ENCODE data around the gene C20orf202.
A peak's percentile ranks its signal among the peaks of the same experiment; 100 is the strongest.

C20orf202 gene

GRCh38 chr20:1169224-1169623 is 34.0 kb upstream of the C20orf202 start:
- Mint-ChIP-seq H3K9me3 (no peaks in the 10 kb centered on the region), H3K4me3 (no peak overlapping the region), H3K27ac (no peak overlapping the region), H3K4me1 (no peaks in the 10 kb centered on the region), H3K27me3 (ENCODE audit: low read depth, poor library complexity) (no peaks in the 10 kb centered on the region), H3K36me3 (ENCODE audit: low read depth) (peaks cover 67% of the 10 kb centered on the region)
- no peak for DNase-seq
- no peak for TF ChIP-seq CTCF (IDR thresholded peaks at IDR 0.05)

- Mint-ChIP-seq H3K4me3 (no peak overlapping the region), H3K27me3 (ENCODE audit: low read depth, poor library complexity) (no peaks in the 10 kb centered on the region), H3K27ac (no peak overlapping the region), H3K36me3 (ENCODE audit: low read depth) (peaks cover 44% of the 10 kb centered on the region), H3K4me1 (no peaks in the 10 kb centered on the region), H3K9me3 (no peaks in the 10 kb centered on the region)
- no peak for TF ChIP-seq CTCF (IDR thresholded peaks at IDR 0.05)
- DNase-seq: peak; percentile 91
These were observed 31.7 kb upstream of the C20orf202 start for GRCh38 chr20:1171461-1172093.

- no peak overlapping the region for H3K27ac Mint-ChIP-seq
- DNase-seq: no peak
- H3K27me3 Mint-ChIP-seq (ENCODE audit: low read depth, poor library complexity): no peaks in the 10 kb centered on the region
These were observed 29.6 kb upstream of the C20orf202 start for GRCh38 chr20:1173698-1174097.

GRCh38 chr20:1174787-1175186 is 28.5 kb upstream of the C20orf202 start:
- Mint-ChIP-seq H3K36me3 (ENCODE audit: low read depth) (peaks cover 18% of the 10 kb centered on the region), H3K4me3 (no peak overlapping the region), H3K4me1 (peaks cover 16% of the 10 kb centered on the region), H3K27ac (no peak overlapping the region), H3K9me3 (no peaks in the 10 kb centered on the region), H3K27me3 (ENCODE audit: low read depth, poor library complexity) (no peaks in the 10 kb centered on the region)
- no peak for TF ChIP-seq CTCF (IDR thresholded peaks at IDR 0.05)
- no peak for DNase-seq

More at GRCh38 chr20:1173698-1174097, 29.6 kb upstream of the C20orf202 start:
- peaks cover 22% of the 10 kb centered on the region for H3K36me3 Mint-ChIP-seq (ENCODE audit: low read depth)
- TF ChIP-seq CTCF (IDR thresholded peaks at IDR 0.05): no peak
- peaks cover 12% of the 10 kb centered on the region for H3K4me1 Mint-ChIP-seq
- H3K4me3 Mint-ChIP-seq: no peak overlapping the region
- no peaks in the 10 kb centered on the region for H3K9me3 Mint-ChIP-seq

GRCh38 chr20:1177680-1178079 is 25.6 kb upstream of the C20orf202 start:
- Mint-ChIP-seq H3K9me3 (no peaks in the 10 kb centered on the region), H3K27me3 (ENCODE audit: low read depth, poor library complexity) (peaks cover 7% of the 10 kb centered on the region), H3K4me3 (no peak overlapping the region), H3K27ac (peak overlapping the region; percentile 24), H3K4me1 (peaks cover 16% of the 10 kb centered on the region), H3K36me3 (ENCODE audit: low read depth) (peaks cover 4% of the 10 kb centered on the region)
- TF ChIP-seq CTCF (IDR thresholded peaks at IDR 0.05): no peak
- peak; percentile 39 for DNase-seq

GRCh38 chr20:1178103-1178502 is 25.2 kb upstream of the C20orf202 start:
- H3K36me3 Mint-ChIP-seq (ENCODE audit: low read depth): peaks cover 4% of the 10 kb centered on the region
- no peak overlapping the region for H3K27ac Mint-ChIP-seq
- no peak overlapping the region for H3K4me3 Mint-ChIP-seq
- peaks cover 11% of the 10 kb centered on the region for H3K27me3 Mint-ChIP-seq (ENCODE audit: low read depth, poor library complexity)
- no peaks in the 10 kb centered on the region for H3K9me3 Mint-ChIP-seq
- no peak for DNase-seq
- no peak for TF ChIP-seq CTCF (IDR thresholded peaks at IDR 0.05)
- H3K4me1 Mint-ChIP-seq: peaks cover 16% of the 10 kb centered on the region

Measured in nephron progenitor cell (in vitro differentiated cells).